ENCODE data around the gene ATP6V0C.
A peak's percentile ranks its signal among the peaks of the same experiment; 100 is the strongest.

Gene ATP6V0C

GRCh38 chr16:2513405-2514332, at the start of gene ATP6V0C:
TSS of gene ATP6V0C (plus strand) at chr16:2513952. CDS start at chr16:2514104, 152 bp downstream.
- no peak for TF ChIP-seq CTCF (IDR thresholded peaks at IDR 0.05; ENCODE audit: borderline replicate concordance, insufficient read depth, low read depth, low read length)
- H3K4me3 ChIP-seq (ENCODE audit: low read depth, low read length), result peak within 1 kb of the TSS; percentile 90

- no peak overlapping the region for H3K4me3 ChIP-seq (ENCODE audit: low read depth, low read length)
- no peak for TF ChIP-seq CTCF (IDR thresholded peaks at IDR 0.05; ENCODE audit: borderline replicate concordance, insufficient read depth, low read depth, low read length)
These were observed 49.4 kb upstream of the ATP6V0C start for GRCh38 chr16:2464333-2464732.

GRCh38 chr16:2465653-2466415, 47.9 kb upstream of the ATP6V0C start:
- H3K4me3 ChIP-seq (ENCODE audit: low read depth, low read length), result no peak overlapping the region
- peak; percentile 38; the same call in 1 of the 2 replicates for TF ChIP-seq CTCF (IDR thresholded peaks at IDR 0.05; ENCODE audit: borderline replicate concordance, insufficient read depth, low read depth, low read length)

- no peak overlapping the region for H3K4me3 ChIP-seq (ENCODE audit: low read depth, low read length)
- TF ChIP-seq CTCF (IDR thresholded peaks at IDR 0.05; ENCODE audit: borderline replicate concordance, insufficient read depth, low read depth, low read length), result no peak
These were observed 46.9 kb upstream of the ATP6V0C start for GRCh38 chr16:2466667-2467527.

GRCh38 chr16:2467528-2468232, 46.1 kb upstream of the ATP6V0C start:
- H3K4me3 ChIP-seq (ENCODE audit: low read depth, low read length), result peak overlapping the region; percentile 53
- peak; percentile 27; the same call in 1 of the 2 replicates for TF ChIP-seq CTCF (IDR thresholded peaks at IDR 0.05; ENCODE audit: borderline replicate concordance, insufficient read depth, low read depth, low read length)

- H3K4me3 ChIP-seq (ENCODE audit: low read depth, low read length), result peak overlapping the region; percentile 53
These were observed 45.5 kb upstream of the ATP6V0C start for GRCh38 chr16:2468233-2468724.

More at GRCh38 chr16:2468233-2468724, 45.5 kb upstream of the ATP6V0C start:
- TF ChIP-seq CTCF (IDR thresholded peaks at IDR 0.05; ENCODE audit: borderline replicate concordance, insufficient read depth, low read depth, low read length), result no peak
